ENCODE data around the gene ZNF717.
A peak's percentile ranks its signal among the peaks of the same experiment; 100 is the strongest.
"Not testable (repeated sequence)": the region's sequence is repeated elsewhere in the genome, so short reads cannot be mapped to it uniquely, and the experiment has no call there.

ZNF717 gene

GRCh38 chr3:75785081-75785755 lies at the start of gene ZNF717:
Gene ZNF717, minus strand, starts transcription at chr3:75785549. Its CDS starts 2,187 bp downstream, at chr3:75783362.
- DNase-seq (ENCODE audit: low read depth, low spot score): peak; percentile 94

GRCh38 chr3:75831076-75831475 lies 45.7 kb upstream of the ZNF717 start:
- not testable (repeated sequence) for DNase-seq (ENCODE audit: low read depth, low spot score)

DNA sequence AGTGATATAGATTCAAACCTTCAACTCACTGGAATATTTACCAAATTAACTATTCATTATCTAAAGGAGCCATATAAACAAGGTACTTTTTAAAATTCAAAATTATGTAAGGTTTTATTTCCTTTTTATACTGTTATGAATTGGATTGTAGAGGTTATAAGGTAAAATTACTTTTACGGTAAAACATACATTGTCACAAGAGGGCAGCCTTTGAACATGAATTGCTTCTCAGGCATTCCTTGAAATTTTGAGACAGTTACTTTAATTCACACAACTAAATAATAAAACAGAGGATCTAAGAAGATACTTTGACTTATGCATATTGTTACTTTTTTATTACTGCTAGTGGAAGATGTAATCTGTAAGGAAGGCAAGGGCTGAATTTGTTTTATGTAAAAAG lies 32.7 kb upstream of the ZNF717 start:
- DNase-seq (ENCODE audit: low read depth, low spot score): peak; percentile 5

GRCh38 chr3:75816287-75817180 lies 31.2 kb upstream of the ZNF717 start:
- DNase-seq (ENCODE audit: low read depth, low spot score): peak; percentile 53

- DNase-seq (ENCODE audit: low read depth, low spot score): no peak
Observed at GRCh38 chr3:75814797-75815196, 29.4 kb upstream of the ZNF717 start.

DNA sequence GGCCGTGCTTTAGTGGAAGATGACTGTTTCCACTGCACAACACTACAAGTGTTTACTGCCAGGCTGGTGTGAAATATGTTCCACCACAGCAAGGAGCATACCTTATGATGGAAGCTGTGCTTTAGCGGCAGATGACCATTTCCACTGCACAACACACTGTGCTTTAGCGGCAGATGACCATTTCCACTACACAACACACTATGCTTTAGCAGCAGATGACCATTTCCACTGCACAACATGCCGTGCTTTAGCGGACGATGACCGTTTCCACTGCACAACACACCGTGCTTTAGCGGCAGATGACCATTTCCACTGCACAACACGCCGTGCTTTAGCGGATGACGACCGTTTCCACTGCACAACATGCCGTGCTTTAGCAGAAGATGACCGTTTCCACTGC lies 2.8 kb downstream of the ZNF717 start:
- DNase-seq (ENCODE audit: low read depth, low spot score): no peak

DNA sequence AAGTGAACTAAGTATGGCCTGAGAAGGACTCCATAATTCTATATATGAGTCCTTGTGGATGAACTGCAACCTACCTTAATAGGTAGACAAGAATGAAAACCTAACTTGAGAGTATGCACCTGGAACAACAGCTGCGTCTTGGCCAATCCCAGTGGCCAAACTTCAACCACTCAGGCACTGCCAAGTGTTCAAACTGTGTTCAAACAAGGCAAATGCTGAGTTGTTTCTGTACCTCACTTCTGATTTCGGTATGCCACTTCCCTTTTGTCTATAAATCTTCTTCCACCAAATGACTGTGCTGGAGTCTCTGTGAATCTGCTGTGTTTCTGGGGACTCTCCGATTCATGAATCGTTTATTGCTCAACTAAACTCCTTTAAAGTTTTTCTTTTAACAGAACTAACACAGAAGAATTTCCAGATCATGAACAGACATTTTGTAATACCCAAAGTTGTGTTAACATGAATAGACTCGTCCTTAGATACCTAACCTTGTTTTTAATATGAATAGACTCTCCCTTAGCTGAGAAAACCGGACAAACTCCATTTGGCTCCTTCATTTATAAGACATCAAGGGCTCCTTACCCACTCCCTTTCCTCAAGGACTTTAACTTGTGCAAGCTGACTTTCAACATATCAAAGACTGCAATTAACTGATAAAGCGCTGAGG lies 4.1 kb downstream of the ZNF717 start:
- no peak for DNase-seq (ENCODE audit: low read depth, low spot score)

GRCh38 chr3:75777742-75778141 lies 7.6 kb downstream of the ZNF717 start:
- DNase-seq (ENCODE audit: low read depth, low spot score): not testable (repeated sequence)

DNA sequence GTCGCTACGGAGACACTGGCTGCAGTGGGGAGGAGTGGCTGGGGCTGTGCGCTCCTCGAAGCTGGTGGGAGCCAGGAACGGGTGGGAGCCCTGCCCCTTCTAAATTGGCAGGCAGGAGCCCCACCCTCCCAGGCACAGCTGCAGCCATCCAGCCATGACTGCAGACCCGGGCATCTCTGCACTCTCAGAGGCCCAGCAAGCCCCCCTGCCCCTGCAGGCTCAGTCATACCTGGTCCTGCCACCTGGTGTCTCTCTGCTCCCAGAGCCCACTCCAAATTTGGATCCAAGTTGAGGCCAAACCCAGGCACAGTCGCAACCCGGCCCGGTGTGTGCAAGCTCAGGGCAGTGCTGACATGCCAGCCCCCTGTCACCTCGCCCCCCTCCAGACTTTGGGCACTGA lies 13.7 kb downstream of the ZNF717 start:
- DNase-seq (ENCODE audit: low read depth, low spot score): not testable (repeated sequence)

DNA sequence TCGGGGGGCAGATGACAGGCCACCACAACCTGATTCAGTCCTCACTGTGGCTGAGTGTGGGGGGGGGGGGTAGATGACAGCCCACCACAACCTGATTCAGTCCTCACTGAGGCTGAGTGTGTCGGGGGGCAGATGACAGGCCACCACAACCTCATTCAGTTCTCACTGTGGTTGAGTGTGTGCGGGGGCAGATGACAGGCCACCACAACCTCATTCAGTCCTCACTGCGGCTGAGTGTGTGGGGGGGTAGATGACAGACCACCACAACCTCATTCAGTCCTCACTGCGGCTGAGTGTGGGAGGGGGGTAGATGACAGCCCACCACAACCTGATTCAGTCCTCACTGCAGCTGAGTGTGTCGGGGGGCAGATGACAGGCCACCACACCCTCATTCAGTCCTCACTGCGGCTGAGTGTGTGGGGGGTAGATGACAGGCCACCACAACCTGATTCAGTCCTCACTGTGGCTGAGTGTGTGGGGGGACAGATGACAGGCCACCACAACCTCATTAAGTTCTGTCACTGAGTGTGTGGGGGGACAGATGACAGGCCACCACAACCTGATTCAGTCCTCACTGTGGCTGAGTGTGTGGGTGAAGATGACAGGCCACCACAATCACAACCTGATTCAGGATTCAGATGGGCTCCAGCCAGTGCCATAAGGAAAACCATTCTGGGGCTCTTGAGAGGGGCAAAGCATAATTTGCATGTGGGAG lies 16.9 kb downstream of the ZNF717 start:
- no peak for DNase-seq (ENCODE audit: low read depth, low spot score)

DNA sequence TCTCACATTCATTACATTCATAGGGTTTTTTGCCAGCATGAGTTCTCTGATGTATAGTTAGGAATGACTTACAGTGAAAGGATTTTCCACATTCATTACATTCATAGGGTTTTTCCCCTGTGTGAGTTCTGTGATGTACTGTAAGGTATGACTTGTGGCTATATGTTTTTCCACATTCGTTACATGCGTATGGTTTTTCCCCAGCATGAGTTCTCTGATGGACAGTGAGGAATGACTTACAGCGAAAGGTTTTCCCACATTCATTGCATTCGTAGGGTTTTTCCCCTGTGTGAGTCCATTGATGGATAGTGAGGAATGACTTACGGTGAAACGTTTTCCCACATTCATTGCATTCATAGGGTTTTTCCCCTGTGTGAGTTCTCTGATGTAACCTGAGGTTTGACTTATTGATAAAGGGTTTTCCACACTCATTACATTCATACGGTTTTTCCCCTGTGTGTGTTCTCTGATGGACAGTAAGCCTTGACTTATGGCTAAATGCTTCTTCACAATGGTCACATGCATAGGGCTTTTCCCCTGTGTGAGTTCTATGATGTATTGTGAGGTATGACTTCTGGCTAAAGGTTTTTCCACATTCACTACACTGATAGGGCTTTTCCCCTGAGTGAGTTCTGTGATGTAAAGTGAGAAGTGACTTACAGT lies 47.4 kb downstream of the ZNF717 start:
- DNase-seq (ENCODE audit: low read depth, low spot score): peak; percentile 10

GRCh38 chr3:75727985-75728384 lies 57.4 kb downstream of the ZNF717 start:
- no peak for DNase-seq (ENCODE audit: low read depth, low spot score)

DNA sequence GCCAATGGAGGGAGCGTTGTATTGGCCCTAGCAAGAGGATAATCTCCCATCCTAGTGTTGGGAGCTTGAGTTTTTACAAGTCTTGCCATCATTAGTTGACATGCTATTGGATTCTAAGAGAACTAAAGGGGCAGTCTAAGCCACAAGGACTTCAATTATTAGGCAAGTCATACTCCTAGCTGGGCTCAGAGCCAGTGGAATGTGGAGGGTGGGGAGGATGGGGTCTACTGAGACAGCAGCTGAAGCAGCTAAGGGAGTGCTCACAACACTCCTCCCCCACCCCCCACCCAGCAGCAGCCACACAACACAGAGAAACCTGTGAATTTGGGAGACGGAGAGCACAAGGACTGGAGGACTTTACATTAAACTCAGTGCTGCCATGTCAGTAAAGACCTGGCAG lies 93.3 kb downstream of the ZNF717 start:
- peak; percentile 36 for DNase-seq (ENCODE audit: low read depth, low spot score)

GRCh38 chr3:75687323-75687722 lies 98.0 kb downstream of the ZNF717 start:
- DNase-seq (ENCODE audit: low read depth, low spot score): no peak
